Neuronal stem cell (in vitro differentiated cells): Measurements from ENCODE around the gene SLC35G2.

Source experiments
- DNase-seq: peaks from one replicate; pipeline ENCODE4 v3.0.0-alpha.2; 2013; ENCODE audit warnings: low spot score
- H2AFZ ChIP-seq: one replicate; pipeline ENCODE4 v1.6.1; 2013; ENCODE audit warnings: mild to moderate bottlenecking, low read length, inconsistent platforms
- H2AK5ac ChIP-seq: 2 replicates; pipeline ENCODE4 v1.6.1; 2013; ENCODE audit warnings: low read depth, mild to moderate bottlenecking, inconsistent platforms, low read length, moderate library complexity, mixed read lengths
- H2BK120ac ChIP-seq: 2 replicates; pipeline ENCODE4 v1.6.1; 2013; ENCODE audit warnings: low read depth, mild to moderate bottlenecking, inconsistent platforms, low read length, moderate library complexity, mixed read lengths
- H2BK12ac ChIP-seq: one replicate; pipeline ENCODE4 v1.6.1; 2013; ENCODE audit warnings: low read length, inconsistent platforms
- H2BK15ac ChIP-seq: 2 replicates; pipeline ENCODE4 v1.6.1; 2013; ENCODE audit warnings: mild to moderate bottlenecking, low read length, inconsistent platforms, mixed read lengths
- H2BK5ac ChIP-seq: one replicate; pipeline ENCODE4 v1.6.1; 2013; ENCODE audit warnings: inconsistent platforms, mild to moderate bottlenecking, low read length, moderate library complexity
- H3K14ac ChIP-seq: one replicate; pipeline ENCODE4 v1.6.1; 2013; ENCODE audit warnings: low read length, inconsistent platforms
- H3K18ac ChIP-seq: 2 replicates; pipeline ENCODE4 v1.6.1; 2013; ENCODE audit warnings: low read length, inconsistent platforms
- H3K23ac ChIP-seq: 2 replicates; pipeline ENCODE4 v1.6.1; 2013; ENCODE audit warnings: low read depth, mild to moderate bottlenecking, mixed read lengths, low read length, inconsistent platforms; ENCODE audit not compliant: poor library complexity
- H3K27ac ChIP-seq: replicated peaks from 3 replicates; pipeline ENCODE4 v1.5.1; 2013; ENCODE audit warnings: low read length, inconsistent platforms
- H3K27me3 ChIP-seq, 3 experiments: 2 replicates each; pipeline ENCODE4 v1.6.1; 2013; ENCODE audit warnings: low read length in 3 of 3, mild to moderate bottlenecking in 2 of 3, inconsistent platforms in 1 of 3, low read depth in 1 of 3, mixed read lengths in 1 of 3, moderate library complexity in 1 of 3; ENCODE audit not compliant: control insufficient read depth in 3 of 3, insufficient read depth in 3 of 3
- H3K36me3 ChIP-seq, 2 donors: replicated peaks in 1 of 2; 2 replicates each; pipeline ENCODE4 v1.6.1; 2013; ENCODE audit warnings: low read length in 2 of 2; ENCODE audit not compliant: control insufficient read depth in 2 of 2, insufficient read depth in 2 of 2
- H3K4ac ChIP-seq: 2 replicates; pipeline ENCODE4 v1.6.1; 2013; ENCODE audit warnings: inconsistent platforms, mild to moderate bottlenecking, low read length, moderate library complexity
- H3K4me1 ChIP-seq, 2 donors: 1 replicate in 1 of 2; 2 replicates in 1 of 2; pipeline ENCODE4 v1.6.1; 2013; ENCODE audit warnings: low read length in 2 of 2, low read depth in 1 of 2; ENCODE audit not compliant: control insufficient read depth in 2 of 2, insufficient read depth in 1 of 2
- H3K4me2 ChIP-seq: one replicate; pipeline ENCODE4 v1.6.1; 2013; ENCODE audit warnings: mild to moderate bottlenecking, low read length, inconsistent platforms; ENCODE audit not compliant: insufficient read depth, poor library complexity, severe bottlenecking
- H3K4me3 ChIP-seq, 2 donors: 2 replicates each; pipeline ENCODE4 v1.5.1; 2013; ENCODE audit warnings: low read length in 2 of 2, mild to moderate bottlenecking in 2 of 2, inconsistent platforms in 1 of 2, moderate library complexity in 1 of 2
- H3K79me1 ChIP-seq: one replicate; pipeline ENCODE4 v1.6.1; 2013; ENCODE audit warnings: low read depth, mild to moderate bottlenecking, inconsistent platforms, low read length, moderate library complexity
- H3K9ac ChIP-seq: one replicate; pipeline ENCODE4 v1.6.1; 2013; ENCODE audit warnings: mild to moderate bottlenecking, low read depth, low read length, inconsistent platforms; ENCODE audit not compliant: poor library complexity
- H3K9me3 ChIP-seq, 2 donors: replicated peaks in 1 of 2; 2 replicates each; pipeline versions ENCODE3 to v1.6.1; 2013; ENCODE audit warnings: low read length in 2 of 2, mild to moderate bottlenecking in 2 of 2, inconsistent platforms in 1 of 2, low read depth in 1 of 2, mixed read lengths in 1 of 2, moderate library complexity in 1 of 2; ENCODE audit not compliant: control insufficient read depth in 2 of 2, insufficient read depth in 1 of 2
- H4K8ac ChIP-seq: one replicate; pipeline ENCODE4 v1.6.1; 2013; ENCODE audit warnings: low read depth, mild to moderate bottlenecking, inconsistent platforms, low read length, moderate library complexity
- H4K91ac ChIP-seq: one replicate; pipeline ENCODE4 v1.6.1; 2013; ENCODE audit warnings: low read length, low read depth, mild to moderate bottlenecking, inconsistent platforms; ENCODE audit not compliant: poor library complexity
- WGBS, 2 donors: extraction: QIAGEN DNeasy Blood & Tissue Kit; methylation state at CpG; one replicate each; pipeline ENCODE4 v1.1.7; 2013; ENCODE audit warnings: missing lambda C conversion rate in 2 of 2, mixed read lengths in 1 of 2; ENCODE audit not compliant: insufficient read length in 2 of 2, insufficient replicate concordance in 1 of 2; ENCODE audit errors: extremely low coverage in 2 of 2; 5-methylcytosine and 5-hydroxymethylcytosine counted together

SLC35G2 gene

GRCh38 chr3:136860541-136860940 lies 41.6 kb downstream of the SLC35G2 start:
- Histone ChIP-seq H3K27ac (no peak overlapping the region), H3K4me1 (peaks cover 6 to 9% of the 10 kb centered on the region in 2 donors), H2AFZ (no peak overlapping the region), H3K9me3 (peaks cover 6 to 23% of the 10 kb centered on the region in 2 donors), H2BK12ac (no peak overlapping the region), H3K4me3 (peak overlapping the region in 1 of 2 donors; percentile 97), H3K4me2 (peak overlapping the region; percentile 81), H2BK15ac (no peak overlapping the region), H2BK120ac (no peak overlapping the region), H3K14ac (no peak overlapping the region), H3K79me1 (peaks cover 2% of the 10 kb centered on the region), H2BK5ac (no peak overlapping the region), H3K23ac (no peak overlapping the region), H3K27me3 (no peaks in the 10 kb centered on the region), H3K18ac (no peak overlapping the region), H3K9ac (no peak overlapping the region), H4K91ac (no peak overlapping the region), H3K4ac (no peak overlapping the region), H4K8ac (no peak overlapping the region), H3K36me3 (peaks cover 0 to 29% of the 10 kb centered on the region in 2 donors), H2AK5ac (no peak overlapping the region)
- WGBS, 2 donors = no CpG with 5 or more reads among the region's 4 CpGs
- DNase-seq = peak; percentile 54

- Histone ChIP-seq H4K8ac (no peak within 1 kb of the TSS), H3K4me1 (peaks cover 6 to 9% of the 10 kb centered on the region in 2 donors), H3K14ac (peak within 1 kb of the TSS; percentile 94), H3K27ac (peak within 1 kb of the TSS; percentile 95), H2BK12ac (no peak within 1 kb of the TSS), H3K36me3 (peaks cover 0 to 19% of the 10 kb centered on the region in 2 donors), H3K23ac (peak within 1 kb of the TSS; percentile 97), H3K4ac (no peak within 1 kb of the TSS), H3K27me3 (no peaks in the 10 kb centered on the region), H3K9me3 (peaks cover 2 to 10% of the 10 kb centered on the region in 2 donors), H3K4me2 (peak within 1 kb of the TSS; percentile 82), H2BK15ac (peak within 1 kb of the TSS; percentile 99), H2AK5ac (no peak within 1 kb of the TSS), H3K4me3 (peak within 1 kb of the TSS; percentile 96 to 97), H4K91ac (no peak within 1 kb of the TSS), H2BK5ac (peak within 1 kb of the TSS; percentile 98), H3K9ac (peak within 1 kb of the TSS; percentile 99), H3K18ac (peak within 1 kb of the TSS; percentile 99), H2BK120ac (peak within 1 kb of the TSS; percentile 96), H3K79me1 (peaks cover 2% of the 10 kb centered on the region), H2AFZ (peak within 1 kb of the TSS; percentile 99)
- no CpG with 5 or more reads among the region's 67 CpGs for WGBS, 2 donors
- peak; percentile 96 for DNase-seq
These were observed 43.1 kb downstream of the SLC35G2 start, which contains the start of gene NCK1 for GRCh38 chr3:136861890-136862616. Gene NCK1, plus strand, starts transcription at chr3:136862208. Its CDS starts 65,794 bp downstream, at chr3:136928002.

- H3K4me3 ChIP-seq = peak overlapping the region; percentile 96 to 97
- peaks cover 2 to 5% of the 10 kb centered on the region in 2 donors for H3K9me3 ChIP-seq
- H2BK5ac ChIP-seq = peak overlapping the region; percentile 98
- H3K27ac ChIP-seq = peak overlapping the region; percentile 95
- peak overlapping the region; percentile 96 for H2BK120ac ChIP-seq
- H3K27me3 ChIP-seq = no peaks in the 10 kb centered on the region
- H3K4me1 ChIP-seq = peaks cover 6 to 9% of the 10 kb centered on the region in 2 donors
- no peak overlapping the region for H2BK12ac ChIP-seq
- no peak overlapping the region for H3K14ac ChIP-seq
- peak overlapping the region; percentile 99 for H2BK15ac ChIP-seq
- H3K23ac ChIP-seq = no peak overlapping the region
- no peak overlapping the region for H4K91ac ChIP-seq
- peak overlapping the region; percentile 99 for H3K9ac ChIP-seq
- H3K4ac ChIP-seq = no peak overlapping the region
- H3K79me1 ChIP-seq = peaks cover 2% of the 10 kb centered on the region
- no CpG with 5 or more reads among the region's 39 CpGs for WGBS, 2 donors
- H4K8ac ChIP-seq = no peak overlapping the region
- H3K4me2 ChIP-seq = peak overlapping the region; percentile 82
- peaks cover 0 to 20% of the 10 kb centered on the region in 2 donors for H3K36me3 ChIP-seq
- H2AK5ac ChIP-seq = no peak overlapping the region
- DNase-seq = no peak
- H2AFZ ChIP-seq = peak overlapping the region; percentile 99
- H3K18ac ChIP-seq = peak overlapping the region; percentile 99
These were observed 43.8 kb downstream of the SLC35G2 start for GRCh38 chr3:136862617-136863322.

- no peak overlapping the region for H2BK120ac ChIP-seq
- H3K79me1 ChIP-seq = peaks cover 4% of the 10 kb centered on the region
- no peaks in the 10 kb centered on the region for H3K27me3 ChIP-seq
- no peak overlapping the region for H2BK5ac ChIP-seq
- no peak overlapping the region for H3K27ac ChIP-seq
- H3K4me1 ChIP-seq = no peaks in the 10 kb centered on the region
- H2AFZ ChIP-seq = no peak overlapping the region
- H3K9me3 ChIP-seq = peaks cover 0 to 24% of the 10 kb centered on the region in 2 donors
- H3K4me3 ChIP-seq = no peak overlapping the region
- H3K4ac ChIP-seq = no peak overlapping the region
- DNase-seq = no peak
- no peak overlapping the region for H4K91ac ChIP-seq
- H3K9ac ChIP-seq = no peak overlapping the region
- WGBS, 2 donors = no CpG with 5 or more reads among the region's 9 CpGs
- peaks cover 0 to 53% of the 10 kb centered on the region in 2 donors for H3K36me3 ChIP-seq
- H3K23ac ChIP-seq = no peak overlapping the region
- no peak overlapping the region for H4K8ac ChIP-seq
- no peak overlapping the region for H2BK12ac ChIP-seq
- no peak overlapping the region for H3K4me2 ChIP-seq
- H2BK15ac ChIP-seq = no peak overlapping the region
- H3K18ac ChIP-seq = no peak overlapping the region
- H3K14ac ChIP-seq = no peak overlapping the region
- H2AK5ac ChIP-seq = no peak overlapping the region
These were observed 50.4 kb downstream of the SLC35G2 start for GRCh38 chr3:136869282-136869681.
